ENCODE results near the gene EPB41L4B.
A peak's percentile ranks its signal among the peaks of the same experiment; 100 is the strongest.

EPB41L4B gene

DNA sequence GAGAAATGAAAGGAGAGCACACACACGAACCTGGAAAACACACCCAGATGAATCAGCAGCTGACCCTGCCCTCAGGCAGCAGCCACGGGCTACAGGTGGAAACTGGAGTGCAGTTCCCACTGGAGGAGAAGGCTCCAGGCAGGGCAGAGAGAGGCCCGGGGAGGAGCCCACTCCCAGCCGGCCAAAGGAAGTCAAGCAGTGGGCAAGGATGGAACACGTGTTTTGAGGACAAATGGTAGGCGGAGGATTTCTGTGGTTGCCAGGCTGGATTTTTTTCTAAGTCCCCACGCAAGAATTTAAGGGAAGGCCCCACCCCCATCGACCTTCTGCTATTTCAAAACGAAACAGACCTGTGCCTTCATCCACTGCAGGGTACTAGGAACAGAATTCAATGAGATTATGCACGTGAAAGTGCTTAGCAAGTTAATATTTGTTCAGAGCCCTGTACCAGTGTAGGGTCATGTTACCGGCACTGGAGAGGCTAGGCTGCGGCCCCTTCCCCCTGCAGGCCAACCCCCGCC, 6.8 kb downstream of the EPB41L4B start (continued):
- TF ChIP-seq ZNF565 (CRISPR knock-in tag; conservative IDR thresholded peaks at IDR 0.05; ENCODE audit: low read depth) (no peak), SNAI2 (CRISPR knock-in tag; IDR thresholded peaks at IDR 0.05) (no peak), OSR1 (CRISPR knock-in tag; IDR thresholded peaks at IDR 0.05) (no peak), ARNTL (CRISPR knock-in tag; IDR thresholded peaks at IDR 0.05; ENCODE audit: borderline replicate concordance, low read depth) (no peak), CSRNP3 (CRISPR knock-in tag; IDR thresholded peaks at IDR 0.05) (no peak), TCF4 (CRISPR knock-in tag; IDR thresholded peaks at IDR 0.05; ENCODE audit: borderline replicate concordance) (no peak), RARB (CRISPR knock-in tag; IDR thresholded peaks at IDR 0.05) (no peak), ZC3H10 (CRISPR knock-in tag; IDR thresholded peaks at IDR 0.05) (no peak)

- no peak for ATAC-seq
- TF ChIP-seq TCF4 (CRISPR knock-in tag; IDR thresholded peaks at IDR 0.05; ENCODE audit: borderline replicate concordance) (no peak), BACH2 (CRISPR knock-in tag; IDR thresholded peaks at IDR 0.05; ENCODE audit: borderline replicate concordance) (no peak), ZFP30 (CRISPR knock-in tag; IDR thresholded peaks at IDR 0.05) (no peak), OSR1 (CRISPR knock-in tag; IDR thresholded peaks at IDR 0.05) (no peak), TOX (CRISPR knock-in tag; IDR thresholded peaks at IDR 0.05; ENCODE audit: borderline replicate concordance) (no peak)
Observed at GRCh38 chr9:109313351-109313750, 7.5 kb downstream of the EPB41L4B start.

DNA sequence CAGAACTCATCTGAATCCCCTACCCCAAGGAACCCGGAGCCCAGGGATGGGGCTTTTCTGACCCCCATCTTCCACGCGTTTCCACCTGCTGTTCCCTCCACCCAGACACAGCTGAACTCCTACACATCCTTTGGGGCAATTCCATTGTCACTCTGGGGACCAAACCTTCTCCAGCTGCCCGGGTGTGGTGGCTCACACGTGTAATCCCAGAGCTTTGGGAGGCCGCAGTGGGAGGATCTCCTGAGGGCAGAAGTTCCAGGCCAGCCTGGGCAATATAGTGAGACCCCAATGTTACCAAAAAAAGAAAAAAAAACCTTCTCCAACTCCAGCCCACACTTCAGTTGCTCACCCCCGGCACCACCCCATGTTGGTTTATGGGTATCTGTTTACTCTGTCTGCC, 8.1 kb downstream of the EPB41L4B start:
- ATAC-seq, result no peak
- peak; percentile 74; the same call in 1 of the 2 replicates for TF ChIP-seq ZFP3 (CRISPR knock-in tag; IDR thresholded peaks at IDR 0.05)
- TF ChIP-seq RARB (CRISPR knock-in tag; IDR thresholded peaks at IDR 0.05), result no peak

DNA sequence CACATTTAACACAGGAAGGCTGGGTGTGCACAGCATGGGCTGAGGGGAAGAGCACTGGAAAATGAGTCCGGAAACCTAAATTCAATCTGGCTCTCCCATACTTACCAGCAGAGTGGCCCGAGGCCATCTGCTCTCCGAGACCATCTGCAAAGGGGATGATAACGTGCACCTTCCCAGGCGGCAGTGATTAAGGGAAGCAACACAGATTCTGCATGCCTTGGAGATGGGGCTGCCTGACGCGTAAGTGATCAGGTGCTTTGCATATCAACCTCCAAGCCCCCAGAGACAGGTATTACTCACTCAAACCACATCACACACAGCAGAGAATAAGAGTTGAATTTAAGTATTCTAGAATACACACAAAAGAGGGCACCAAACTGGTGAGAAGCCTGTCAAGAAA, 9.1 kb downstream of the EPB41L4B start:
- ATAC-seq, result no peak; the same call in 2 of the 3 replicates
- TF ChIP-seq CREB5 (CRISPR knock-in tag; IDR thresholded peaks at IDR 0.05; ENCODE audit: low read depth) (no peak), TCF4 (CRISPR knock-in tag; IDR thresholded peaks at IDR 0.05; ENCODE audit: borderline replicate concordance) (no peak), BACH2 (CRISPR knock-in tag; IDR thresholded peaks at IDR 0.05; ENCODE audit: borderline replicate concordance) (no peak), OSR1 (CRISPR knock-in tag; IDR thresholded peaks at IDR 0.05) (no peak), ZNF8 (CRISPR knock-in tag; IDR thresholded peaks at IDR 0.05) (no peak), RARB (CRISPR knock-in tag; IDR thresholded peaks at IDR 0.05) (no peak), GLIS3 (CRISPR knock-in tag; IDR thresholded peaks at IDR 0.05) (no peak), ISL1 (CRISPR knock-in tag; IDR thresholded peaks at IDR 0.05) (no peak), ZNF70 (CRISPR knock-in tag; IDR thresholded peaks at IDR 0.05) (no peak), ZC3H10 (CRISPR knock-in tag; IDR thresholded peaks at IDR 0.05) (no peak), PPARA (CRISPR knock-in tag; IDR thresholded peaks at IDR 0.05; ENCODE audit: borderline replicate concordance) (no peak), CSRNP3 (CRISPR knock-in tag; IDR thresholded peaks at IDR 0.05) (no peak)
- TF ChIP-seq, protein P1, sequence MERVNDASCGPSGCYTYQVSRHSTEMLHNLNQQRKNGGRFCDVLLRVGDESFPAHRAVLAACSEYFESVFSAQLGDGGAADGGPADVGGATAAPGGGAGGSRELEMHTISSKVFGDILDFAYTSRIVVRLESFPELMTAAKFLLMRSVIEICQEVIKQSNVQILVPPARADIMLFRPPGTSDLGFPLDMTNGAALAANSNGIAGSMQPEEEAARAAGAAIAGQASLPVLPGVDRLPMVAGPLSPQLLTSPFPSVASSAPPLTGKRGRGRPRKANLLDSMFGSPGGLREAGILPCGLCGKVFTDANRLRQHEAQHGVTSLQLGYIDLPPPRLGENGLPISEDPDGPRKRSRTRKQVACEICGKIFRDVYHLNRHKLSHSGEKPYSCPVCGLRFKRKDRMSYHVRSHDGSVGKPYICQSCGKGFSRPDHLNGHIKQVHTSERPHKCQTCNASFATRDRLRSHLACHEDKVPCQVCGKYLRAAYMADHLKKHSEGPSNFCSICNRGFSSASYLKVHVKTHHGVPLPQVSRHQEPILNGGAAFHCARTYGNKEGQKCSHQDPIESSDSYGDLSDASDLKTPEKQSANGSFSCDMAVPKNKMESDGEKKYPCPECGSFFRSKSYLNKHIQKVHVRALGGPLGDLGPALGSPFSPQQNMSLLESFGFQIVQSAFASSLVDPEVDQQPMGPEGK (CRISPR knock-in tag; IDR thresholded peaks at IDR 0.05; ENCODE audit: borderline replicate concordance), result no peak
- TF ChIP-seq, protein P2, sequence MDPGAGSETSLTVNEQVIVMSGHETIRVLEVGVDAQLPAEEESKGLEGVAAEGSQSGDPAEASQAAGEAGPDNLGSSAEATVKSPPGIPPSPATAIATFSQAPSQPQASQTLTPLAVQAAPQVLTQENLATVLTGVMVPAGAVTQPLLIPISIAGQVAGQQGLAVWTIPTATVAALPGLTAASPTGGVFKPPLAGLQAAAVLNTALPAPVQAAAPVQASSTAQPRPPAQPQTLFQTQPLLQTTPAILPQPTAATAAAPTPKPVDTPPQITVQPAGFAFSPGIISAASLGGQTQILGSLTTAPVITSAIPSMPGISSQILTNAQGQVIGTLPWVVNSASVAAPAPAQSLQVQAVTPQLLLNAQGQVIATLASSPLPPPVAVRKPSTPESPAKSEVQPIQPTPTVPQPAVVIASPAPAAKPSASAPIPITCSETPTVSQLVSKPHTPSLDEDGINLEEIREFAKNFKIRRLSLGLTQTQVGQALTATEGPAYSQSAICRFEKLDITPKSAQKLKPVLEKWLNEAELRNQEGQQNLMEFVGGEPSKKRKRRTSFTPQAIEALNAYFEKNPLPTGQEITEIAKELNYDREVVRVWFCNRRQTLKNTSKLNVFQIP (CRISPR knock-in tag; IDR thresholded peaks at IDR 0.05; ENCODE audit: borderline replicate concordance, low read depth), result no peak
